Activated CD8-positive, alpha-beta memory T cell treated with anti-CD3 and anti-CD28 coated beads for 24 hours (primary cell): ENCODE results near the gene BRIP1.

Experiments used
- DNase-seq: peaks from one replicate; pipeline ENCODE4 v3.0.0-alpha.2; 2020

The BRIP1 gene

GRCh38 chr17:61650749-61651148, 212.6 kb downstream of the BRIP1 start:
- no peak for DNase-seq

- no peak for DNase-seq
Measured at GRCh38 chr17:61648587-61648986, 214.7 kb downstream of the BRIP1 start.

- DNase-seq, result no peak
Measured at GRCh38 chr17:61647047-61647446, 216.3 kb downstream of the BRIP1 start.

- DNase-seq, result no peak
Measured at GRCh38 chr17:61646482-61646881, 216.8 kb downstream of the BRIP1 start.

- no peak for DNase-seq
Measured at GRCh38 chr17:61645920-61646319, 217.4 kb downstream of the BRIP1 start.

GRCh38 chr17:61644800-61645774, 218.2 kb downstream of the BRIP1 start:
- DNase-seq, result no peak

GRCh38 chr17:61642768-61643167, 220.6 kb downstream of the BRIP1 start:
- DNase-seq, result no peak

- DNase-seq, result no peak
Measured at GRCh38 chr17:61641715-61642114, 221.6 kb downstream of the BRIP1 start.

- DNase-seq, result no peak
Measured at GRCh38 chr17:61641084-61641483, 222.2 kb downstream of the BRIP1 start.

- no peak for DNase-seq
Measured at GRCh38 chr17:61639818-61640217, 223.5 kb downstream of the BRIP1 start.

GRCh38 chr17:61638087-61638486, 225.2 kb downstream of the BRIP1 start:
- no peak for DNase-seq

- DNase-seq, result no peak
Measured at GRCh38 chr17:61635913-61636432, 227.4 kb downstream of the BRIP1 start.

GRCh38 chr17:61634942-61635538, 228.3 kb downstream of the BRIP1 start:
- no peak for DNase-seq

GRCh38 chr17:61634011-61634539, 229.3 kb downstream of the BRIP1 start:
- no peak for DNase-seq

- DNase-seq, result no peak
Measured at GRCh38 chr17:61632826-61633225, 230.5 kb downstream of the BRIP1 start.

- no peak for DNase-seq
Measured at GRCh38 chr17:61631800-61632199, 231.5 kb downstream of the BRIP1 start.
